Endodermal cell (in vitro differentiated cells): Measurements from ENCODE around the gene MTHFD2L. TPM values are rescaled to one million over a fixed set of nuclear protein-coding genes. Genes with fewer than 3 reads are reported as not detected.

Source experiments
- DNase-seq: peaks from one replicate; pipeline ENCODE4 v3.0.0-alpha.2; 2017
- H3K27ac ChIP-seq: 2 replicates; pipeline ENCODE4 v1.5.1; 2013; ENCODE audit warnings: mild to moderate bottlenecking, low read depth, low read length, moderate library complexity
- H3K27me3 ChIP-seq: 2 replicates; pipeline ENCODE4 v1.6.1; 2013; ENCODE audit warnings: mild to moderate bottlenecking, low read length, moderate library complexity; ENCODE audit not compliant: insufficient read depth, control insufficient read depth, poor library complexity, severe bottlenecking
- H3K36me3 ChIP-seq: 2 replicates; pipeline ENCODE4 v1.7.0; 2013; ENCODE audit warnings: mild to moderate bottlenecking, low read length, moderate library complexity; ENCODE audit not compliant: control insufficient read depth, insufficient read depth
- H3K4me1 ChIP-seq: one replicate; pipeline ENCODE4 v1.7.0; 2013; ENCODE audit warnings: low read length; ENCODE audit not compliant: control insufficient read depth, insufficient read depth
- H3K4me3 ChIP-seq: 2 replicates; pipeline ENCODE4 v1.5.1; 2013; ENCODE audit warnings: mild to moderate bottlenecking, low read length, moderate library complexity
- H3K9ac ChIP-seq: 2 replicates; pipeline ENCODE4 v1.6.1; 2013; ENCODE audit warnings: mild to moderate bottlenecking, low read length, moderate library complexity; ENCODE audit not compliant: poor library complexity, severe bottlenecking; ENCODE audit errors: extremely low read depth
- H3K9me3 ChIP-seq: 2 replicates; pipeline ENCODE4 v1.6.1; 2013; ENCODE audit warnings: mild to moderate bottlenecking, low read length, moderate library complexity; ENCODE audit not compliant: control insufficient read depth
- H3K27ac Mint-ChIP-seq: 2 replicates; pipeline ENCODE4 v1.8.0; 2020; ENCODE audit warnings: mixed read lengths
- H3K27me3 Mint-ChIP-seq: 2 replicates; pipeline ENCODE4 v1.8.0; 2021; ENCODE audit warnings: mild to moderate bottlenecking, mixed read lengths; ENCODE audit not compliant: insufficient read depth
- H3K36me3 Mint-ChIP-seq: 2 replicates; pipeline ENCODE4 v1.8.0; 2020; ENCODE audit warnings: low read depth, mixed read lengths
- H3K4me1 Mint-ChIP-seq: 2 replicates; pipeline ENCODE4 v1.8.0; 2020; ENCODE audit warnings: mixed read lengths
- H3K4me3 Mint-ChIP-seq: 2 replicates; pipeline ENCODE4 v1.8.0; 2020; ENCODE audit warnings: mild to moderate bottlenecking, moderate library complexity, mixed read lengths
- H3K9me3 Mint-ChIP-seq: 2 replicates; pipeline ENCODE4 v1.8.0; 2020; ENCODE audit warnings: mild to moderate bottlenecking, mixed read lengths
- CTCF ChIP-seq: fragments of 200-600 bp; sonication (generic); conservative IDR thresholded peaks from 2 replicates; pipeline ENCODE4 v1.5.0; 2021; ENCODE audit warnings: antibody characterized with exemption, mild to moderate bottlenecking
- WGBS, 2 experiments: methylation state at CpG; one replicate each; pipeline versions ENCODE4 v1.1.5 to v1.1.7; 2013; ENCODE audit warnings: missing lambda C conversion rate in 2 of 2, mixed read lengths in 1 of 2; ENCODE audit not compliant: insufficient coverage in 1 of 2, insufficient read length in 1 of 2; 5-methylcytosine and 5-hydroxymethylcytosine counted together
- total RNA-seq, 2 donors: library from RNA; stranded (reverse); fragmentation: NEBNext Ultra II Directional in 1 of 2; extraction: Animal tissue kit (Norgen Biotek cat#: 25700) in 1 of 2; gene quantifications; 2 replicates in 1 of 2; 3 replicates in 1 of 2; pipeline ENCODE4 v1.2.1, GENCODE V29; 2021

Gene MTHFD2L
- total RNA-seq, 2 donors from 2014 or later = 10.4 to 11.5 TPM

GRCh38 chr4:74235135-74235534 is 77.2 kb downstream of the MTHFD2L start:
- no peak for TF ChIP-seq CTCF
- Mint-ChIP-seq H3K9me3 (no peaks in the 10 kb centered on the region), H3K4me1 (peaks cover 2% of the 10 kb centered on the region), H3K36me3 (no peaks in the 10 kb centered on the region), H3K27me3 (no peaks in the 10 kb centered on the region), H3K27ac (no peak overlapping the region), H3K4me3 (no peak overlapping the region)
- DNase-seq = no peak
- H3K4me1 ChIP-seq = no peaks in the 10 kb centered on the region
- no peak overlapping the region for H3K4me3 ChIP-seq
- H3K27me3 ChIP-seq = no peaks in the 10 kb centered on the region
- H3K9me3 ChIP-seq = no peaks in the 10 kb centered on the region
- H3K9ac ChIP-seq = no peak overlapping the region
- H3K27ac ChIP-seq = no peak overlapping the region
- H3K36me3 ChIP-seq = no peaks in the 10 kb centered on the region

- Histone ChIP-seq H3K27me3 (no peaks in the 10 kb centered on the region), H3K36me3 (no peaks in the 10 kb centered on the region), H3K9ac (no peak overlapping the region), H3K9me3 (no peaks in the 10 kb centered on the region), H3K4me3 (no peak overlapping the region), H3K4me1 (no peaks in the 10 kb centered on the region), H3K27ac (no peak overlapping the region)
- H3K27me3 Mint-ChIP-seq = no peaks in the 10 kb centered on the region
- no peak overlapping the region for H3K4me3 Mint-ChIP-seq
- no peaks in the 10 kb centered on the region for H3K9me3 Mint-ChIP-seq
- no peaks in the 10 kb centered on the region for H3K36me3 Mint-ChIP-seq
- 76 to 100% methylated on average over 2 to 3 of the region's 3 CpGs for WGBS, 2 experiments
- no peak overlapping the region for H3K27ac Mint-ChIP-seq
- DNase-seq = no peak
- TF ChIP-seq CTCF = no peak
- H3K4me1 Mint-ChIP-seq = no peaks in the 10 kb centered on the region
Measured at GRCh38 chr4:74237425-74237966, 79.6 kb downstream of the MTHFD2L start.

DNA sequence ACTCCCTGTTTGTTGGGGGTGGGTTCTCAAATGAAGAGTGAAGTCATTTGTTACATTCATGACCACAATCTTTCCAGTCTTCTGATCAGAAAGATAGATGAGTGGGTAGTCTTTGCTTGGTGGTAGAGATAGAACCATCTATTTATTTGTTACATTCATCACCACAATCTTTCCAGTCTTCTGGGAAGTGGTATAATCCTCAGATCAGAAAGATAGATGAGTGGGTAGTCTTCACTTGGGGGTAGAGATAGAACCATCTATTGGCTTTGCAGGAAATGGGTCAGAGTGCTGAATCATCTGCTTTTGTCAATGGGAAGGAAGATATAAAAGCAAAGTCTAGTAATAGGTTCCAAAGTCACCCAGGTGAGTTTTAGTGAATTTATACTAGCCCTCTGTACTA is 86.1 kb downstream of the MTHFD2L start:
- TF ChIP-seq CTCF = no peak
- no peaks in the 10 kb centered on the region for H3K4me1 Mint-ChIP-seq
- Histone ChIP-seq H3K9me3 (no peaks in the 10 kb centered on the region), H3K4me1 (no peaks in the 10 kb centered on the region), H3K36me3 (no peaks in the 10 kb centered on the region), H3K27ac (no peak overlapping the region), H3K27me3 (no peaks in the 10 kb centered on the region), H3K4me3 (no peak overlapping the region), H3K9ac (no peak overlapping the region)
- DNase-seq = no peak
- no peak overlapping the region for H3K4me3 Mint-ChIP-seq
- no peaks in the 10 kb centered on the region for H3K27me3 Mint-ChIP-seq
- no peak overlapping the region for H3K27ac Mint-ChIP-seq
- H3K9me3 Mint-ChIP-seq = no peaks in the 10 kb centered on the region
- H3K36me3 Mint-ChIP-seq = no peaks in the 10 kb centered on the region
